Measurements from ENCODE around the gene KIRREL3.

Gene KIRREL3

GRCh38 chr11:126522152-126522551 lies 478.4 kb downstream of the KIRREL3 start:
- Histone ChIP-seq H3K4me1 (ENCODE audit: control insufficient read depth, low read depth, low read length) (no peaks in the 10 kb centered on the region), H3K9me3 (ENCODE audit: control insufficient read depth, low read depth, low read length) (no peaks in the 10 kb centered on the region), H3K27me3 (ENCODE audit: control insufficient read depth, insufficient read depth, low read length) (no peaks in the 10 kb centered on the region), H3K9ac (ENCODE audit: low read length) (no peak overlapping the region), H3K36me3 (ENCODE audit: control insufficient read depth, low read depth, low read length) (no peaks in the 10 kb centered on the region), H3K27ac (ENCODE audit: low read length) (no peak overlapping the region), H3K4me3 (ENCODE audit: low read length) (no peak overlapping the region)

GRCh38 chr11:126521196-126521595 lies 479.4 kb downstream of the KIRREL3 start:
- Histone ChIP-seq H3K36me3 (ENCODE audit: control insufficient read depth, low read depth, low read length) (no peaks in the 10 kb centered on the region), H3K9ac (ENCODE audit: low read length) (no peak overlapping the region), H3K4me3 (ENCODE audit: low read length) (no peak overlapping the region), H3K4me1 (ENCODE audit: control insufficient read depth, low read depth, low read length) (no peaks in the 10 kb centered on the region), H3K9me3 (ENCODE audit: control insufficient read depth, low read depth, low read length) (no peaks in the 10 kb centered on the region), H3K27ac (ENCODE audit: low read length) (no peak overlapping the region), H3K27me3 (ENCODE audit: control insufficient read depth, insufficient read depth, low read length) (no peaks in the 10 kb centered on the region)

DNA sequence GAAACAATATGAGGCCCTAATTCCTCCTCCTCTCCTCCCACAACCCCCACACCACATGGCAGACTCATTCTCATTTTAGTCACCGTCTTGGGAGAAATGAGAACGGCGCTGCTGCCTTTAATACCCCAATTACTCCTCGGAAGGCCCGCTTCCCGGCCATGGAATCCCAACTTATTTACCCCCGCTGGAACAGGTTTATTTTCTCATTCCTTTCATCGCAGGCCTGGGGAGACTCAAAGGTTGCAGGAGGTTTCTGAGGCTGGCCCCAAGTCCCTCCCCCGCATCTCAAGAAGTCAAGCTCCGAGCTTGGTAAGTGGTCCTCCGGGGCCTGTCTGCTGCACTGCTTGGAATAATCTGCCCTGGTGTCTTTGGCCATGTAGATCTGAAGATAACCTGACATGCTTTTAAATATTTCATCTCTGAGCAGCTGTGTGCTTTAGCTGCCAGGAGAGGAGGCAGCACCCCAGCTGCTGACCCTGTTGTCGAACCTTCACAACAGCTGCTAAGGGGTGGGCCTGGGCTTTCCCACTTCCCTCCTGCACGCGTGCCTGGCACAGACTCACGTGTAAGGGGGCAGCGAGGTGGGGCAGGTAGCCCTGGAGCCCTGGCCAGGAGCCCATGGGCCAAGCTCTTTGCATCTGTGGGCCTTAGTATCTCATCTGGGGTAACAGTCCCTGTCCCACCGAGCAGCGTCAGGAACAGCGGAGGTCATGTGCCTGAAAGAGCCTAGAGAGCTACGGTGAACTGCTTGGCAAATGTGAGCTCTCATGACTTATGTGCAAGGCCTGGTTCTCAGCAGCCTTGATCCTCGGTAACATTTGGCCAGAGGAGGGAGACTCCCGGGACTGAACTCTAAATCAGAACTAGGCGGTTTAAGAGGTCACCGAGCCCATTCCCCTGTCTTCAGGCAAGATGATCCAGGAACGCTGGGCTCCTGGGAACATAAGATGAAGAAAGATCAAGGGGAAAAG lies 480.5 kb downstream of the KIRREL3 start:
- no peak overlapping the region for H3K4me3 ChIP-seq (ENCODE audit: low read length)
- no peak overlapping the region for H3K9ac ChIP-seq (ENCODE audit: low read length)
- H3K36me3 ChIP-seq (ENCODE audit: control insufficient read depth, low read depth, low read length): no peaks in the 10 kb centered on the region
- H3K27ac ChIP-seq (ENCODE audit: low read length): no peak overlapping the region
- H3K4me1 ChIP-seq (ENCODE audit: control insufficient read depth, low read depth, low read length): no peaks in the 10 kb centered on the region
- no peaks in the 10 kb centered on the region for H3K27me3 ChIP-seq (ENCODE audit: control insufficient read depth, insufficient read depth, low read length)
- no peaks in the 10 kb centered on the region for H3K9me3 ChIP-seq (ENCODE audit: control insufficient read depth, low read depth, low read length)

DNA sequence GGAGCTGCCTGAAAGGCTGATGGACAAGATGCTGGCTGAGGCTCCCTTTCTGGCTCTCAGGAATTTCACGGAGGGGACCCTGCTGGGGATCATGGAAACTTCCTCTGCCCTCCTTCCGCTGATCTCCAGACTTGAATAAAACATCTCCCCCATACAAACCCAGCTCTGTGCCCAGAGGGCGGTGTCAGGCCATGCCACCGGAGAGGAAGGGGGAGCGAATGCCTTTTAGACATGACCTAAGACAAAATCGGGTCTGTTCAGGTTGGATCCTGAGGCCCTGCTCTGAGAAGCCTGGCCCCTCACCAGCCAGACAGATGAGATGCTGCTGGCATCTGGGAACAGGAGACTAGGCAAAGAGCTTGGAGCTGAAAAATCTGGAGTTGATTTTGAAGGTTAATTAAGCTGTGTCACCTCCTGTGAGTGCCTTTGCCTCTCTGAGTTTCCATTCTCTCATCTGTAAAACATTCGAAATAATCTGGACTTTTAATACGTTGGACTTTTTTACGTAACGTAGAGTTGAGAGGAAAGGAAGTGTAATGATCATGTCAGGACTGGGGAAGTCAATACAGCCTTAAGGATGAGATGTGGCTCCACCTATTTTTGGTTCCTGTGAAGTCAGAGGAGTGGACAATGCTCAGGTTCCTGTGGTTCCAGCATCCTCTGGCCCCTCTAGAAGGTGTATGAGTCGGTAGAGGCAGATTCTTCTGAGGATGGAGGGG lies 481.4 kb downstream of the KIRREL3 start:
- no peaks in the 10 kb centered on the region for H3K36me3 ChIP-seq (ENCODE audit: control insufficient read depth, low read depth, low read length)
- H3K27me3 ChIP-seq (ENCODE audit: control insufficient read depth, insufficient read depth, low read length): no peaks in the 10 kb centered on the region
- no peak overlapping the region for H3K27ac ChIP-seq (ENCODE audit: low read length)
- no peaks in the 10 kb centered on the region for H3K9me3 ChIP-seq (ENCODE audit: control insufficient read depth, low read depth, low read length)
- no peak overlapping the region for H3K9ac ChIP-seq (ENCODE audit: low read length)
- no peak overlapping the region for H3K4me3 ChIP-seq (ENCODE audit: low read length)
- no peaks in the 10 kb centered on the region for H3K4me1 ChIP-seq (ENCODE audit: control insufficient read depth, low read depth, low read length)

GRCh38 chr11:126518071-126518971 lies 482.2 kb downstream of the KIRREL3 start:
- Histone ChIP-seq H3K27ac (ENCODE audit: low read length) (no peak overlapping the region), H3K9me3 (ENCODE audit: control insufficient read depth, low read depth, low read length) (no peaks in the 10 kb centered on the region), H3K9ac (ENCODE audit: low read length) (no peak overlapping the region), H3K27me3 (ENCODE audit: control insufficient read depth, insufficient read depth, low read length) (no peaks in the 10 kb centered on the region), H3K4me1 (ENCODE audit: control insufficient read depth, low read depth, low read length) (no peaks in the 10 kb centered on the region), H3K36me3 (ENCODE audit: control insufficient read depth, low read depth, low read length) (no peaks in the 10 kb centered on the region), H3K4me3 (ENCODE audit: low read length) (no peak overlapping the region)

GRCh38 chr11:126515501-126515900 lies 485.1 kb downstream of the KIRREL3 start:
- no peaks in the 10 kb centered on the region for H3K27me3 ChIP-seq (ENCODE audit: control insufficient read depth, insufficient read depth, low read length)
- H3K9ac ChIP-seq (ENCODE audit: low read length): no peak overlapping the region
- no peak overlapping the region for H3K27ac ChIP-seq (ENCODE audit: low read length)
- H3K9me3 ChIP-seq (ENCODE audit: control insufficient read depth, low read depth, low read length): no peaks in the 10 kb centered on the region
- H3K4me3 ChIP-seq (ENCODE audit: low read length): no peak overlapping the region
- no peaks in the 10 kb centered on the region for H3K36me3 ChIP-seq (ENCODE audit: control insufficient read depth, low read depth, low read length)
- H3K4me1 ChIP-seq (ENCODE audit: control insufficient read depth, low read depth, low read length): no peaks in the 10 kb centered on the region

DNA sequence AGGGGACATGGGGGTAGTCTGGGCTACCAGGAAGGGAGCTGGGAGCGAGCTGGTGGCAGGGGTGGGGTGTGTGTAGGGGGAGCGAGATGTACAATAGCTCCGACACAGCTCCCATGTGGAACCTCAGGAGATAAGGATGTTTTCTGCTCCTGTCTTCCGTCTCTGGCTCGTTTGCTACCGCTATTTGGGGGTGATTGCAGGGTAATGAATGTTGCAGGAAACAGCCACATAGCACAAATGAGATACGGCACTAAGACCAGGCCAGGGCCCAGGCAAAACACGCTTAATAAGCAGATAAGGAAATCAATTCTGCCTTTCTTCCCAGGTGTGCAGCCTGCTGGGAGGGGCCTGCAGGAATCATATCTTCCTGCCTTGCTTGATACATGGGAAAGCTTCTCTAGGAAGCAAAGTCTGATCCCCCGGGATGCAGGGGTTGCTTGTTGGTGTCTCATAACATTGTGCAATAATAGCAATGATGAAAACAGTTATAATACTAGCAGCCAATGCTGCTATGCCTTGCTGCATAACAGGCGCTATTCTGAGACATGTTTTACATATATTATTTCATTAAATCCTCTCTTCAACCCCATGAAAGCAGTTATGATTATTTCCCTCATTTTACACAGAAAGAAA lies 486.4 kb downstream of the KIRREL3 start:
- Histone ChIP-seq H3K4me3 (ENCODE audit: low read length) (no peak overlapping the region), H3K27me3 (ENCODE audit: control insufficient read depth, insufficient read depth, low read length) (no peaks in the 10 kb centered on the region), H3K36me3 (ENCODE audit: control insufficient read depth, low read depth, low read length) (no peaks in the 10 kb centered on the region), H3K9ac (ENCODE audit: low read length) (no peak overlapping the region), H3K4me1 (ENCODE audit: control insufficient read depth, low read depth, low read length) (no peaks in the 10 kb centered on the region), H3K9me3 (ENCODE audit: control insufficient read depth, low read depth, low read length) (no peaks in the 10 kb centered on the region), H3K27ac (ENCODE audit: low read length) (no peak overlapping the region)

- H3K27me3 ChIP-seq (ENCODE audit: control insufficient read depth, insufficient read depth, low read length): no peaks in the 10 kb centered on the region
Measured at GRCh38 chr11:126512741-126513715, 487.5 kb downstream of the KIRREL3 start.

GRCh38 chr11:126512251-126512650 lies 488.3 kb downstream of the KIRREL3 start:
- Histone ChIP-seq H3K4me3 (ENCODE audit: low read length) (no peak overlapping the region), H3K27ac (ENCODE audit: low read length) (no peak overlapping the region), H3K27me3 (ENCODE audit: control insufficient read depth, insufficient read depth, low read length) (no peaks in the 10 kb centered on the region), H3K9me3 (ENCODE audit: control insufficient read depth, low read depth, low read length) (no peaks in the 10 kb centered on the region), H3K9ac (ENCODE audit: low read length) (no peak overlapping the region), H3K36me3 (ENCODE audit: control insufficient read depth, low read depth, low read length) (no peaks in the 10 kb centered on the region), H3K4me1 (ENCODE audit: control insufficient read depth, low read depth, low read length) (no peaks in the 10 kb centered on the region)

More at GRCh38 chr11:126512741-126513715, 487.5 kb downstream of the KIRREL3 start:
- Histone ChIP-seq H3K4me3 (ENCODE audit: low read length) (no peak overlapping the region), H3K9ac (ENCODE audit: low read length) (no peak overlapping the region), H3K9me3 (ENCODE audit: control insufficient read depth, low read depth, low read length) (no peaks in the 10 kb centered on the region), H3K36me3 (ENCODE audit: control insufficient read depth, low read depth, low read length) (no peaks in the 10 kb centered on the region), H3K4me1 (ENCODE audit: control insufficient read depth, low read depth, low read length) (no peaks in the 10 kb centered on the region), H3K27ac (ENCODE audit: low read length) (no peak overlapping the region)

DNA sequence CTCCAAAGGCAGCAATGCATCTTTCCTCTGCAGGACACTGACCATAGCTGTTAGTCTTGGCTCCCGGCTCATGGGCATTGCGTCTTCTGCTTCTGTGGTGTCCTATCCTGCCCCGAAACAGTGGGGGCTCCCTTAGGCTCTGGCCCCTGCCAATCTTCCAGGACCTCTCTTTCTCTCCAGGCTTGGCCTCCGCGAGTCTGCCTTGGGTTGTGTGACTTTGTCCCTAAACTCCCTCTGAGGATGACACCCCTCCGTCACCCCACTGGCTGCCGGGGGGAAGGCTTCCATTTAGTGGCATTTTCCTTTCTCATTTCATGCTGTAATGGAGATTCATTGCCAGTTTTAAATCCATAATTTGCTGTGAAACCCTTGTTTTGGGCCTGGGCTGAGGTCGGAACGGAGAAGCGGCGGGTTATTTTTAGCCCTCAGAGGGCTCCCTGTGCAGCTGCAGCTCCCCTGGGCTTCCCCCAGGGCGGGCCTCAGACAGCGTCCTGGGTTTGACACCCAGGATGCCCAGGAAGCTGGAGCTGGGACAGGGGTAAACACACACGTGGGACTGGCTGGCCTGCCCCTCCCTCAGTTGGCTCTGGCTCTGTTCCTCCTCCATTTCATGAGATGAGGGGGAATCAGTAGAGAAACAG lies 489.0 kb downstream of the KIRREL3 start:
- no peaks in the 10 kb centered on the region for H3K27me3 ChIP-seq (ENCODE audit: control insufficient read depth, insufficient read depth, low read length)
- no peaks in the 10 kb centered on the region for H3K4me1 ChIP-seq (ENCODE audit: control insufficient read depth, low read depth, low read length)
- no peak overlapping the region for H3K9ac ChIP-seq (ENCODE audit: low read length)
- H3K27ac ChIP-seq (ENCODE audit: low read length): no peak overlapping the region
- no peak overlapping the region for H3K4me3 ChIP-seq (ENCODE audit: low read length)
- no peaks in the 10 kb centered on the region for H3K36me3 ChIP-seq (ENCODE audit: control insufficient read depth, low read depth, low read length)
- peaks cover 3% of the 10 kb centered on the region for H3K9me3 ChIP-seq (ENCODE audit: control insufficient read depth, low read depth, low read length)
